GM19025 (cell line): ENCODE measurements around the gene RNF123.
A peak's percentile ranks its signal among the peaks of the same experiment; 100 is the strongest.

Experiments
- ATAC-seq: cut with Tn5 transposase; IDR thresholded peaks from one replicate; pipeline ENCODE4 v1.9.1; 2021; ENCODE audit warnings: mild to moderate bottlenecking, low read depth, moderate library complexity; ENCODE audit not compliant: unreplicated experiment

Gene RNF123

GRCh38 chr3:49717211-49717958, 28.0 kb downstream of the RNF123 start:
- ATAC-seq = no peak

- ATAC-seq = no peak
Observed at GRCh38 chr3:49717959-49718857, 28.9 kb downstream of the RNF123 start.

GRCh38 chr3:49718858-49719213, 29.5 kb downstream of the RNF123 start:
- no peak for ATAC-seq

- ATAC-seq = peak; percentile 42
Observed at GRCh38 chr3:49719214-49719884, 30.0 kb downstream of the RNF123 start, which contains the start of gene AMIGO3. AMIGO3 (minus strand) TSS chr3:49719684; CDS start chr3:49719465, 219 bp downstream.

GRCh38 chr3:49720855-49721595, 31.7 kb downstream of the RNF123 start:
- no peak for ATAC-seq

GRCh38 chr3:49721596-49721895, 32.2 kb downstream of the RNF123 start:
- no peak for ATAC-seq

GRCh38 chr3:49721896-49722781, 32.8 kb downstream of the RNF123 start:
- ATAC-seq = no peak

GRCh38 chr3:49722896-49723295, 33.5 kb downstream of the RNF123 start:
- no peak for ATAC-seq

- ATAC-seq = no peak
Observed at GRCh38 chr3:49723296-49723627, 33.9 kb downstream of the RNF123 start.

GRCh38 chr3:49723628-49724551, 34.5 kb downstream of the RNF123 start, which contains the start of gene GMPPB:
GMPPB (minus strand) TSS chr3:49723951; CDS start chr3:49723726, 225 bp downstream.
- ATAC-seq = peak; percentile 83

GRCh38 chr3:49724586-49724985, 35.2 kb downstream of the RNF123 start:
- no peak for ATAC-seq

- no peak for ATAC-seq
Observed at GRCh38 chr3:49725906-49726681, 36.7 kb downstream of the RNF123 start.

- no peak for ATAC-seq
Observed at GRCh38 chr3:49727154-49727923, 38.0 kb downstream of the RNF123 start.

GRCh38 chr3:49727924-49728361, 38.6 kb downstream of the RNF123 start:
- no peak for ATAC-seq

- ATAC-seq = no peak
Observed at GRCh38 chr3:49729966-49730609, 40.7 kb downstream of the RNF123 start.

GRCh38 chr3:49732597-49732996, 43.2 kb downstream of the RNF123 start:
- no peak for ATAC-seq
